C4-2B (cell line): ENCODE measurements around the gene TRIM59.

ENCODE experiments used
- ZFX ChIP-seq: fragments of 450-650 bp; IDR thresholded peaks from 2 replicates; pipeline ENCODE4 v1.6.1; 2017
- TF ChIP-seq, protein P1 (sequence below): fragments of 450-650 bp; conservative IDR thresholded peaks from 2 replicates; pipeline ENCODE4 v1.5.1; 2017; ENCODE audit warnings: mild to moderate bottlenecking

DNA sequence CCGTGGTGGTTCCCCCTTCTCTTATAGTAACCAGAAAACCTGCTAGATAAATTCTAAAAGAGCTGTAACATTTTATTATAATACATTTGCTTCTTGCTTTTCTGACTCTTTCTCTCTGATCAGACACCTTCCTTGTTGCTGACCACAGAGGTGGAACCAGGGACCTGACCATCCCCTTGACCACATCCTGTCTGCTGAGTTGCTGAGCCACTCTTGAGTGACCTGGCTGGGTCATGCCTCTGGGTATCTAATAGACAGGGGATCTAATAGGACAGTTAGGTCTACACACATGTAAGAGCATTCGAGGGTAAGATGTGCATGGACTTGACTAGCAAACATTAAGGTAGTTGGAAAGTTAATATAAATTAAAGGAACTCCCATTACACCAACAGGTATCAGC is 22.8 kb upstream of the TRIM59 start:
- TF ChIP-seq, protein P1, sequence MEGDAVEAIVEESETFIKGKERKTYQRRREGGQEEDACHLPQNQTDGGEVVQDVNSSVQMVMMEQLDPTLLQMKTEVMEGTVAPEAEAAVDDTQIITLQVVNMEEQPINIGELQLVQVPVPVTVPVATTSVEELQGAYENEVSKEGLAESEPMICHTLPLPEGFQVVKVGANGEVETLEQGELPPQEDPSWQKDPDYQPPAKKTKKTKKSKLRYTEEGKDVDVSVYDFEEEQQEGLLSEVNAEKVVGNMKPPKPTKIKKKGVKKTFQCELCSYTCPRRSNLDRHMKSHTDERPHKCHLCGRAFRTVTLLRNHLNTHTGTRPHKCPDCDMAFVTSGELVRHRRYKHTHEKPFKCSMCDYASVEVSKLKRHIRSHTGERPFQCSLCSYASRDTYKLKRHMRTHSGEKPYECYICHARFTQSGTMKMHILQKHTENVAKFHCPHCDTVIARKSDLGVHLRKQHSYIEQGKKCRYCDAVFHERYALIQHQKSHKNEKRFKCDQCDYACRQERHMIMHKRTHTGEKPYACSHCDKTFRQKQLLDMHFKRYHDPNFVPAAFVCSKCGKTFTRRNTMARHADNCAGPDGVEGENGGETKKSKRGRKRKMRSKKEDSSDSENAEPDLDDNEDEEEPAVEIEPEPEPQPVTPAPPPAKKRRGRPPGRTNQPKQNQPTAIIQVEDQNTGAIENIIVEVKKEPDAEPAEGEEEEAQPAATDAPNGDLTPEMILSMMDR, result no peak
- no peak for TF ChIP-seq ZFX
